Measurements from ENCODE around the gene CA9. TPM values are rescaled to one million over a fixed set of nuclear protein-coding genes. Genes with fewer than 3 reads are reported as not detected.

CA9 gene
- total and polyA plus RNA-seq, 2 experiments from 2014 or later = 1.1 TPM; not detected in 1

GRCh38 chr9:35658968-35659220 is 14.8 kb upstream of the CA9 start (continued):
- TF ChIP-seq ZNF462 (CRISPR knock-in tag; IDR thresholded peaks at IDR 0.05) (no peak), POLR2AphosphoS5 (IDR thresholded peaks at IDR 0.05; ENCODE audit: low read depth) (no peak), CREB1 (CRISPR knock-in tag; IDR thresholded peaks at IDR 0.05; ENCODE audit: low read depth) (no peak), ZNF331 (CRISPR knock-in tag; IDR thresholded peaks at IDR 0.05; ENCODE audit: low read depth) (no peak), NANOG (IDR thresholded peaks at IDR 0.05; ENCODE audit: borderline replicate concordance) (no peak), REST (IDR thresholded peaks at IDR 0.05; ENCODE audit: unreplicated experiment) (no peak), EZH2 (IDR thresholded peaks at IDR 0.05; ENCODE audit: low read depth, unreplicated experiment) (no peak)
